ENCODE measurements around the gene FHIT.
"Not testable (repeated sequence)": the region's sequence is repeated elsewhere in the genome, so short reads cannot be mapped to it uniquely, and the experiment has no call there.

The FHIT gene

DNA sequence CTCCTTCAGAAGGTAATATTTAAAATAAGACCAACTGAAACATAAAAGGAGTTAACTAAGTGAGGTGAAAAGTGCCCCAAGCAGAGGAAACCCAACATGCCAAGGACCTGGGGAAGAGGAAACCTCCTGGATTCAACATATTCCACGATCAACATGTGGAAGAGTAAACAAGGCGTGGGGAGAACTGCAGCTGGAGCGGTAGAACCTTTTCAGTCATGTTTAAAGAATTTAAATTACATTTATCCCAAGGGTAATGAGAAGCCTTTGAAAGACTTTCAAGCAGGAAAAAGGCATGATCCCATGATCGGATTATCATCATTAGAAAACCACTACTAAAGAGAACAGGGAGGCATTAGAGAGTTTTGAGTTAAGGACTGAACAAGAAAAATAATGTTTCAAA lies 330.7 kb downstream of the FHIT start:
- DNase-seq (ENCODE audit: low read depth in 2 of 2): no peak

DNA sequence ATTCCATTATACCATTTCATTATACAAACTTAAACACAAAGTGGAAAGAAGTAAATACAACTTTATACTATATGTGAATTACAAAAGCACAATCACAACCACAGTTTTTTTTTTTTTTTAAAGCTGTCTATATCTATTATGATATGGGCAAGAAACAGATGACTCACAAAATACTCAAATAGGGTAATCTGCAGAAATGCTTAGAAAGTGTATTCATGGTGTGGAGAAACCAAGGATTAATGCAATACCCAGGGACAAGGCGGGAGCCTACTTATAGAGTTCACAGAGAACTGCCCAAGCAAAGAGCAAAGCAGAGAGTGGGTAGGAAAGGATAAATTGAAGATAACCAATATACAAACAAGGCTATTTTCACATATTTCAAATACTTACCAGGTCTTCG lies 332.0 kb downstream of the FHIT start:
- DNase-seq (ENCODE audit: low read depth in 2 of 2): no peak

- DNase-seq (ENCODE audit: low read depth in 2 of 2): no peak
Observed at GRCh38 chr3:60917141-60917540, 334.1 kb downstream of the FHIT start.

DNA sequence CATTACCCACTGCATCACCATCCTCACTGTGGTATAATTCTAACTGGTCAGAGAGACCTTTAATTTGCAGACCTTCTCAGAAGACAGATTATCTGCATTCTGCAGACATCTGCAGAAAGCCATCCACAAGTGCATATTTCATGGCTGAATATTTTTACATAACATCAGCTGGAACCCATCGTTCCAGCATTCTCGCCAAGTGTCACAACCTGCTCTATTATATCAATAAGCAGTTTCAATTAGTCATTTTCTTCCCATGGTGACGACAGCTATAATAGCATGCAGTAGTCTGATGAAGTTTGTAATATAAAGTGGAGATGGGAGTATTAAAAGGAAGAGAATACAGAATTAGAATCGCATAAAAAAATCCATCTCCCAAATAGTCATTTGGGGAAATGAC lies 334.7 kb downstream of the FHIT start:
- no peak for DNase-seq (ENCODE audit: low read depth in 2 of 2)

GRCh38 chr3:60913474-60913873 lies 337.8 kb downstream of the FHIT start:
- DNase-seq (ENCODE audit: low read depth in 2 of 2): no peak

- no peak for DNase-seq (ENCODE audit: low read depth in 2 of 2)
Observed at GRCh38 chr3:60912876-60913275, 338.4 kb downstream of the FHIT start.

DNA sequence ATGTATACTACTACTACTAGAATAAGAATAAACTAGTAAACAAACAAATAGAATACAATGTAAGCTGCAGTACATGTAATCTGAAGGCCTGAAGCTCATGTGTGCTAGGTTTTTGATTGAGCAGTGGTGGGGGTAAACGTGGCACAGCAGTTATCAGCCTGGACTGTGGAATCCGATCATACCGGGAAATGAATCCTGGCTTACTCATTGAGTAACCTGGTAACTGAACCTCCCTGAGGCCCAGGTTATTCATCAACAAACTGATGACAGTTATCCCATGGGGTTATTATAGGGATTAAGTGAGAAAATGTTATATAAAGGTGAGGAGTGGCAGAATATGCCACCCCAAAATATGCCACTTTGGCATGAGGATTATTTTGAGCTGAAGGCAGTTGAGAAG lies 339.1 kb downstream of the FHIT start:
- DNase-seq (ENCODE audit: low read depth in 2 of 2): no peak

DNA sequence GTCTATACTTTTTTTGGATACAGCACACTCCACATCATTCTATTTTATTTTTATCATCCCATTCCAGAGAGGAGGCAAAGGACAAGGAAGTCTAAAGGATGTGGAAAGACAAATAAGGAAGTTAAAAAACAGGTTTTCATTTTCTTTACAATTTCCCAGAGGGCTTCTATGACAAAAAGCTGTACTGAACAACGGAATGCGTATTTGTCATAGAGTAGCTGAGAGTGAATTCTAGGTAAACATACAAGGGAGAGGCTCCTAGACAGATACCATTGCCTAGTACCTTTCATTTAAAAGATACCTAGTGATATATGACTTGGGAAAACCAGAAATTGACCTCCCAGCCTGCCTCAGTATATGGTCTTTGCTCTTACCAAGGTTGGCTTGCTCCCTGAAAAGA lies 341.7 kb downstream of the FHIT start:
- DNase-seq (ENCODE audit: low read depth in 2 of 2): no peak

DNA sequence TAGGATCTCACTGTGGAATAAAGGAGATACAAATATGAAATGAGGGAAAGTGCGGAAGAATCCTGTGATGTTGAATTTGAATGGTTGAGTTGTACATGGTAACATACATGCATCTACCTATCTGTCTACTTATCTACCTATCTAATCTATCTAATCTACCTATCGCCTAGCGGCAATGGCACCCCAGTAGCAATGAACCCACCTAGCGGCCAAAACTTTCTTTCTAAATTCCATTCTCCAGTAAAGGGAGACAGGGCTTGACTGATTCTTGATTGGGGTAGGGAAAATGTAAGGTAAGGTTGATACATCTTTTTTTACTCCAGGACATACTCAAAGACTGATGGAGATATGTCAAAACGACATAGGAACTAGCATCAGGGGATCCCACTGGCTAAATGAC lies 345.0 kb downstream of the FHIT start:
- no peak for DNase-seq (ENCODE audit: low read depth in 2 of 2)

DNA sequence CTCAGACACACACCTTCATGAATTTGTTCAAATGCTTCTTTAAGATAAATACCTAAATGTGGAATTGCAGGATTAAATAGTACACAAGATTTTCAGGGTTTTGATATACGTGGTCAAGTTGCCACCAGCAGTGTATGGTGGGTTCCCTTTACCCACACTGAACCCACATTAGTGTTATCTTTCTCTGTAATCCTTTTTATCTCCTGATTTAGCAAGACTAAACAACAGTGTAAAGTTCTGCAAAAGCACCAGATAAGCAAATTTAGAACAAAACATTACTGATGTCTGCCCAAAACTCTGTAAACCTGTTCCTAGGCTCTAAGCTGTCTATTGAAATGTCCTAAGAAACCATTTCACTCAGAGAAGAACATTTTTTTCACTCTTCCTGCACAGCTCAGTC lies 352.9 kb downstream of the FHIT start:
- DNase-seq (ENCODE audit: low read depth in 2 of 2): no peak

- DNase-seq (ENCODE audit: low read depth in 2 of 2): no peak
Observed at GRCh38 chr3:60893946-60894345, 357.3 kb downstream of the FHIT start.

DNA sequence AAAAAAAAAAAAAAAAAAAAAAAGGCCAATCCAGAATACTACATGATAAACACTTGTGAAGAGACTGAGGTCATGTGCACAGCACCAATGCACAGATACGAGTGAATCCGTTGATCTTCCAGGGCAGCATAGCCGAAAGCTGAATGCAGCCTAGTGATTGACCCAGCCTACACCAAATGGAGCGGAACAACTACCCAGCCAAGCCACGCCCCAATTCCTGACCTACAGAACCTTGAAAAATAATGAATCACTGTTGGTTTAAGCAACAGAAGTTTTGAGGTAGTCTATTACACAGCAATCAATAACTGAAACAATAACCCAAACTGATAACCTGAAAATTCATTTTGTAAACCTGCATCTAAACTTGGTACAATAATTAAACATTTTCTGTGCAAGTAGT lies 361.0 kb downstream of the FHIT start:
- DNase-seq (ENCODE audit: low read depth in 2 of 2): no peak

- not testable (repeated sequence) for DNase-seq (ENCODE audit: low read depth in 2 of 2)
Observed at GRCh38 chr3:60888952-60889351, 362.3 kb downstream of the FHIT start.

- DNase-seq (ENCODE audit: low read depth in 2 of 2): no peak
Observed at GRCh38 chr3:60887574-60887973, 363.7 kb downstream of the FHIT start.

GRCh38 chr3:60886518-60886917 lies 364.7 kb downstream of the FHIT start:
- no peak for DNase-seq (ENCODE audit: low read depth in 2 of 2)

- no peak for DNase-seq (ENCODE audit: low read depth in 2 of 2)
Observed at GRCh38 chr3:60884005-60884404, 367.2 kb downstream of the FHIT start.

DNA sequence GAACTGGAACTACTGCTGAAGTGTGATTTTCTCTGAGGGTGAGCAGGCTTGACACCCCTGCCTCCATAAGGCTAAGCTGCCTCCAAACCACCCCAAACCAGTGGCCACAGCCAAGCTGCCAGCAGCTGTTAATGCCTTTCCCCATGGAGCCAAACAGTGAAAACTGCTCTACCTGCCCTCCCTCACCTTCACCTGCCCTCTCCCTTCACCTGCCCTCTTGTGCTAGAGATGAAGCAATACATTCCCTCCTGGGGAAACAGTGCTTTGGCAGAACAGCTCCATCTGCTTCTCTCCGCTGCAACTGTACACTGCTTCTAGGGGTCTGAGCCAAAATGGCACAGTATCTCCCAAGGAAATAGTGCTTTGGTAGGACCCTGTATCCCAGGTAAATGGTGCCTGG lies 374.1 kb downstream of the FHIT start:
- DNase-seq (ENCODE audit: low read depth in 2 of 2): no peak

DNA sequence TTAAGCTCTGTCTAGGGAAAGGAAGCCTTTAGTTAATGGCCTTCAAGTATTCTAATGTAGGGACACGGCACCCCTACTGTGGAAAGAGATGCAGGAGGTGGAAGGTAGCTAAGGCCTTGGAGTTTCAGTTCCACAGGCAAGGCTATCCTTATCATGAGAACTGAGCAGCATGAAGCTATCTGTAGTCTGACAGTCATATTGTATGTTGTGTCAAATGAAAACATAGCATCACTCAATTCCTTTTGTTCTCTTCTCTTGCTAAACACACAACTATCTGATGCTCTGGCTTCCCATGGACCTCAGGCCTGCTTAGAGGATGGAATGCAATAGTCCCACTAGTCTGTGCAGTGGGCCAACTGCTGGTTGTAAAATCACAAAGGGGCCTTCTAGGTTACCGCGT lies 380.9 kb downstream of the FHIT start:
- DNase-seq (ENCODE audit: low read depth in 2 of 2): no peak

DNA sequence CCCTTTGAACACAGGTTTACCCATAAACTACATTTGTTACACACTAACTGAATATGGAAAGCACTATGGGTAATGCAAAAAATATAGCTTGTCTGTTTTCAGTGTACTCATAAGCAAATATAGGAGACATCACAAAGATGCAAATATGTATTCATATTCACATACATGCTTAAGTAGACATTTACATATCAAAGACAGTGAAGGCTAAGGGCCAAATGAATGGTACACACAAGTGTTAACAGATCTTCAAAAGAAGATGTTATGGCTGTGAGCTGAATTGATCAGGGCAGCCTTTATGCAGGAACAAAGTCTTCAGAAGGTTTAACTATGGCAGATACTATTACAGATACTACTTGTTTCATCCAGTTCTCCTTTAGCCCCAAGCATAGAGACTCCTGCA lies 384.1 kb downstream of the FHIT start:
- no peak for DNase-seq (ENCODE audit: low read depth in 2 of 2)

DNA sequence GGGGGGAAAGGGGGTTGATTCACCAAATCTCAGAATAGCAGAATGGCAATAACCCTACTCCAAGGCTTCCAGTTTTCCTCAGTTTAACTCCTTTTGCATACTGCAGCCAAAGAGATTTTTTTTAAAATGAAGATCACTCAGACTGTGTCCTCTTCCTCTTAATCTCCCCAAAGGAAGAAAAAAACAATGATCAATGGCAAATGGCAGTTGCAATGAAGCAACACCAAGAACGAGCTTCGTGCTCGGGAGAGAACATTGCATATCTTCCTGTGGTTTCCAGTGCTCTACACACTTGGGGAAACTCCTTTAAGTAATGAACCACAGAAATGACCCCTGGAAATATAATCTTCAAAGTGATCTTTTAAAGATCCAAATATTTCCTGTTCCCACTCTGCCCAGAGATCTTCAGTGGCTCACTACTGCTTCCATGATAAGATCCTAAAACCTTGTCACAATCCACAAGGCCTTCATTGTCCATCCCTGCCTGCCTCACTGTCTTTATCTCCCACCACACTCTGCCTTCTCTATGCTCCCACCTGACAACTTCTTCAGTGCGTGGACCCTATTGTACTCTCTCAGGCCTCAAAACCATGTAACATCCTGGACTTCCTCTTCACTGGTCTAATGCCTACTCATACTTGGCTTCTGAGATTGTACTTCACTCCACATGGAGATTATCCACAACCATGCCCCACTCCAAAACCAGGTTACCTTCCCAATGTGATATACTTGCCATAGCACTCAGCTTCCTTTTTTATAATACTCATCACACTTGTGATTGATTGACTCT lies 394.8 kb downstream of the FHIT start:
- DNase-seq (ENCODE audit: low read depth in 2 of 2): no peak

- DNase-seq (ENCODE audit: low read depth in 2 of 2): no peak
Observed at GRCh38 chr3:60855250-60855649, 396.0 kb downstream of the FHIT start.

- no peak for DNase-seq (ENCODE audit: low read depth in 2 of 2)
Observed at GRCh38 chr3:60854791-60855190, 396.5 kb downstream of the FHIT start.

- no peak for DNase-seq (ENCODE audit: low read depth in 2 of 2)
Observed at GRCh38 chr3:60847791-60848190, 403.5 kb downstream of the FHIT start.

GRCh38 chr3:60844256-60844655 lies 407.0 kb downstream of the FHIT start:
- DNase-seq (ENCODE audit: low read depth in 2 of 2): no peak
